PC-3 (cell line): ENCODE results near the gene ST3GAL5. TPM values are rescaled to one million over a fixed set of nuclear protein-coding genes. Genes with fewer than 3 reads are reported as not detected.

Experiments used
- ATAC-seq: fragments of 200-7000 bp; cut with Tn5 transposase; 2 replicates; pipeline ENCODE4 v1.9.1; 2020; ENCODE audit warnings: mild to moderate bottlenecking, moderate library complexity
- BruUV-seq: library from RNA; stranded (reverse); fragments of 400-500 nt; replicated peaks from 2 replicates; lab custom pipeline; 2021; lab: Mats Ljungman, UMichigan
- CTCF ChIA-PET: fragments of 300-600 bp; sonication (Branson Sonifier 250); formaldehyde crosslinking; loops from one replicate; lab custom pipeline; 2022; ENCODE audit warnings: antibody characterized with exemption; lab: Charles Lee
- POLR2A ChIA-PET: fragments of 300-600 bp; sonication (Branson Sonifier 250); formaldehyde crosslinking; loops from one replicate; lab custom pipeline; 2022; ENCODE audit warnings: antibody characterized with exemption; ENCODE audit not compliant: unreplicated experiment; lab: Charles Lee
- DNase-seq: peaks from one replicate; pipeline ENCODE4 v3.0.0-alpha.2; 2015
- H2AFZ ChIP-seq: fragments of 300-600 bp; sonication (generic); 2 replicates; pipeline ENCODE4 v1.6.0; 2016; ENCODE audit warnings: antibody characterized with exemption, low read length
- H3F3A ChIP-seq: fragments of 300-600 bp; sonication (generic); one replicate; pipeline ENCODE4 v1.6.0; 2017; ENCODE audit warnings: antibody characterized with exemption, low read length, control low read depth, mild to moderate bottlenecking; ENCODE audit not compliant: unreplicated experiment
- H3K27ac ChIP-seq: fragments of 300-600 bp; sonication (generic); 2 replicates; pipeline ENCODE4 v1.5.1; 2016; ENCODE audit warnings: mild to moderate bottlenecking, low read length
- H3K27me3 ChIP-seq: fragments of 300-600 bp; sonication (generic); 2 replicates; pipeline ENCODE4 v1.6.1; 2016; ENCODE audit warnings: low read length, mixed read lengths
- H3K36me3 ChIP-seq: fragments of 300-600 bp; sonication (generic); 2 replicates; pipeline ENCODE4 v1.6.1; 2016; ENCODE audit warnings: low read depth, mixed run types, low read length, mixed read lengths
- H3K4me1 ChIP-seq: fragments of 300-600 bp; sonication (generic); 2 replicates; pipeline ENCODE4 v1.5.1; 2016; ENCODE audit warnings: low read length; ENCODE audit not compliant: insufficient read depth
- H3K4me2 ChIP-seq: fragments of 300-600 bp; sonication (generic); 2 replicates; pipeline ENCODE4 v1.6.0; 2016; ENCODE audit warnings: low read length
- H3K4me3 ChIP-seq: fragments of 300-600 bp; sonication (generic); 2 replicates; pipeline ENCODE4 v1.5.1; 2016; ENCODE audit warnings: mild to moderate bottlenecking, low read length, mixed read lengths
- H3K79me2 ChIP-seq: fragments of 300-600 bp; sonication (generic); 2 replicates; pipeline ENCODE4 v1.6.1; 2017; ENCODE audit warnings: low read length, mixed read lengths
- H3K9ac ChIP-seq: fragments of 300-600 bp; sonication (generic); 2 replicates; pipeline ENCODE4 v1.6.0; 2016; ENCODE audit warnings: mild to moderate bottlenecking, low read length
- H3K9me2 ChIP-seq: fragments of 300-600 bp; sonication (generic); replicated peaks from 2 replicates; pipeline ENCODE4 v1.6.1; 2016; ENCODE audit warnings: mixed run types, low read length, mixed read lengths
- H3K9me3 ChIP-seq: fragments of 300-600 bp; sonication (generic); 2 replicates; pipeline ENCODE4 v1.6.1; 2016; ENCODE audit warnings: low read length, mixed read lengths
- H4K20me1 ChIP-seq: fragments of 300-600 bp; sonication (generic); 2 replicates; pipeline ENCODE4 v1.6.1; 2016; ENCODE audit warnings: low read length, mixed read lengths
- EZH2 ChIP-seq: fragments of 300-600 bp; sonication (generic); IDR thresholded peaks from one replicate; pipeline ENCODE4 v1.6.1; 2017; ENCODE audit warnings: antibody characterized with exemption, mild to moderate bottlenecking, low read length; ENCODE audit not compliant: unreplicated experiment
- EZH2phosphoT487 ChIP-seq: fragments of 300-600 bp; sonication (generic); IDR thresholded peaks from 2 replicates; pipeline ENCODE4 v1.6.1; 2018; ENCODE audit warnings: mild to moderate bottlenecking, antibody characterized with exemption, low read length, borderline replicate concordance
- intact Hi-C: fragments of 100-400 bp; cut with micrococcal nuclease; formaldehyde crosslinking; loops from 2 replicates; pipeline ENCODE4 v1.9.0; 2023
- total RNA-seq: library from RNA; depleted of rRNA; stranded (reverse); fragments of >200 nt; gene quantifications from 2 replicates; pipeline ENCODE4 v1.2.3, GENCODE V29; 2014
- TF ChIP-seq, protein P1 (sequence below): fragments of 300-600 bp; sonication (generic); conservative IDR thresholded peaks from 2 replicates; pipeline ENCODE4 v1.5.1; 2017; ENCODE audit warnings: antibody characterized with exemption, low read depth, mild to moderate bottlenecking, low read length

The ST3GAL5 gene
- total RNA-seq, 1 experiment from 2014 or later: 0.87 TPM

DNA sequence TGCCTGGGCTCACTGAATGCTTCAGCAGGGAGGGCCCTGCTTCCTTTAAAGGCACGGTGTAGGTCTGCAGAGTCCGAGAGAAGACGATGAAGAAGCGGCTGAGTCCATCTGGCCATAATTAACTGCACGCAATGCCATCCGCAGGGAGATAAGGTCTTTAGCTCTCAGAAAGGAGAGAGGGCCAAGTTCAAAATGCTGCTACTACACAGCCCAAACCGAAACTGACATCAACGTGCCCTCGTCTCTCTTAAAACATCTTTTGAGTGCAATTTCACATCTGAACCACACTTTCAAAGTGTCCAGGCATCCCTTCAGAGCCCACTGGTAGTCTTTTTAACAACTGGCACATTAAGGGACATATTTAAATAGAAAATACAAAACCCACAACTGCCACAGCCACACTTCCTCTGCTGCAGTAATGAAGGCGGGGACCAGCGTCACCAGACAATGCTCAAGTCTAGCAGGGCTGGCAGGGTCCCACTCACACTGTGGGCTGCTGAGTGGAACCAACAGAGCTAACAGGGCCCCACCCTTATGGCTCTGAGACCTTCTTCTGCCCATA, 35.8 kb downstream of the ST3GAL5 start:
- Histone ChIP-seq H3K4me3 (no peak overlapping the region), H3K4me2 (no peak overlapping the region), H3K27ac (no peak overlapping the region), H3K36me3 (no peaks in the 10 kb centered on the region), H3K79me2 (no peaks in the 10 kb centered on the region), H2AFZ (no peak overlapping the region), H3K9ac (no peak overlapping the region), H4K20me1 (no peaks in the 10 kb centered on the region), H3K9me3 (no peaks in the 10 kb centered on the region), H3K27me3 (no peaks in the 10 kb centered on the region), H3F3A (no peaks in the 10 kb centered on the region), H3K4me1 (0 out of 2 replicates have a peak, but pooled peaks cover 3% of the 10 kb centered on the region), H3K9me2 (no peaks in the 10 kb centered on the region)
- ChIA-PET POLR2A (no interaction called here), CTCF (no interaction called here)
- DNase-seq: no peak
- no TSS peak for BruUV-seq
- intact Hi-C loops: no loop called here
- TF ChIP-seq EZH2 (no peak), EZH2phosphoT487 (no peak)
- TF ChIP-seq, protein P1, sequence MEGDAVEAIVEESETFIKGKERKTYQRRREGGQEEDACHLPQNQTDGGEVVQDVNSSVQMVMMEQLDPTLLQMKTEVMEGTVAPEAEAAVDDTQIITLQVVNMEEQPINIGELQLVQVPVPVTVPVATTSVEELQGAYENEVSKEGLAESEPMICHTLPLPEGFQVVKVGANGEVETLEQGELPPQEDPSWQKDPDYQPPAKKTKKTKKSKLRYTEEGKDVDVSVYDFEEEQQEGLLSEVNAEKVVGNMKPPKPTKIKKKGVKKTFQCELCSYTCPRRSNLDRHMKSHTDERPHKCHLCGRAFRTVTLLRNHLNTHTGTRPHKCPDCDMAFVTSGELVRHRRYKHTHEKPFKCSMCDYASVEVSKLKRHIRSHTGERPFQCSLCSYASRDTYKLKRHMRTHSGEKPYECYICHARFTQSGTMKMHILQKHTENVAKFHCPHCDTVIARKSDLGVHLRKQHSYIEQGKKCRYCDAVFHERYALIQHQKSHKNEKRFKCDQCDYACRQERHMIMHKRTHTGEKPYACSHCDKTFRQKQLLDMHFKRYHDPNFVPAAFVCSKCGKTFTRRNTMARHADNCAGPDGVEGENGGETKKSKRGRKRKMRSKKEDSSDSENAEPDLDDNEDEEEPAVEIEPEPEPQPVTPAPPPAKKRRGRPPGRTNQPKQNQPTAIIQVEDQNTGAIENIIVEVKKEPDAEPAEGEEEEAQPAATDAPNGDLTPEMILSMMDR: no peak
- ATAC-seq: no peak

DNA sequence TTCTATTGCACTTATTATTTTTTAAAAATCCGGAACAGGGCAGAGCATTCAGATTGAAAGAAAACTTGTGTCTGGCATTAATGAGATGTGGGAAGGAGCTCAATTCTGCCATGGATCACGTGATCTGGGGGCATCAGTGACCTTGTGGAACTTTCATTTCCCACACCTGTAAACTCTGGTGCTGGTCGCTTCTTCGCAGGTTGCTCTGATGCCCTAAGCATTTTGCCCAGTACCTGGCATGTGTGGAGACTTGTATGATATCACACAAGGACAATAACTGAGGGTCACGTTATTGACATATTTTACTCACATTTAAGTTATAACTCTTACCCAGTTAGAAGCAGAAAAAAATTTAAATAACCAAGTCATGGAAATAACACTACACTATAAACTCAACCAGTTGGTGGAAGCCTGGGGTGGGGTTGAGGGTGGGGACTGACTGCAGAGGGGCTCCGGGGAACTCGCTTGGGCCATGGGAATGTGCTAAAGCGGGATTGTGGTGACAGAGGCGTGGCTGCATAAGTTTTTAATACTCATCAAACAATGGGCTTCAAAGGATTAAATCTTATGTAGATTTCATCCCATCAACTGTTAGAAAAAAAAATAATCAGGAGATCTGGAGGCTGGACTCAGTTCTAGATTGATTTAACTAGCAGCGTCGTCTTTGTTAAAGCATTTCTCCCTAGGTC, 36.5 kb downstream of the ST3GAL5 start:
- Histone ChIP-seq H3K9ac (no peak overlapping the region), H3K4me2 (no peak overlapping the region), H3F3A (no peaks in the 10 kb centered on the region), H3K79me2 (no peaks in the 10 kb centered on the region), H3K9me3 (no peaks in the 10 kb centered on the region), H2AFZ (no peak overlapping the region), H3K36me3 (no peaks in the 10 kb centered on the region), H3K27me3 (no peaks in the 10 kb centered on the region), H4K20me1 (no peaks in the 10 kb centered on the region), H3K27ac (no peak overlapping the region), H3K9me2 (no peaks in the 10 kb centered on the region), H3K4me3 (no peak overlapping the region), H3K4me1 (0 out of 2 replicates have a peak, but pooled peaks cover 3% of the 10 kb centered on the region)
- ChIA-PET POLR2A (interaction anchor here (0.6 kb wide), 1 partner anchor 1731 kb away, joined by 3 read pairs; no protein-coding TSS in a partner anchor), CTCF (no interaction called here)
- intact Hi-C loops: no loop called here
- ATAC-seq (no peak), DNase-seq (no peak)
- no TSS peak for BruUV-seq
- TF ChIP-seq EZH2phosphoT487 (no peak), EZH2 (no peak)
- TF ChIP-seq, protein P1: no peak
